HG03520 (cell line): Measurements from ENCODE around the gene SPACA7.

Experiments
- ATAC-seq: cut with Tn5 transposase; IDR thresholded peaks from one replicate; pipeline ENCODE4 v1.9.1; 2021; ENCODE audit warnings: mild to moderate bottlenecking, moderate library complexity; ENCODE audit not compliant: unreplicated experiment

SPACA7 gene

GRCh38 chr13:112446867-112447266 lies 70.7 kb downstream of the SPACA7 start:
- no peak for ATAC-seq

- ATAC-seq = no peak
Observed at GRCh38 chr13:112447306-112447705, 71.2 kb downstream of the SPACA7 start.

- ATAC-seq = no peak
Observed at GRCh38 chr13:112447761-112448603, 71.8 kb downstream of the SPACA7 start.

- no peak for ATAC-seq
Observed at GRCh38 chr13:112448621-112449544, 72.7 kb downstream of the SPACA7 start.

DNA sequence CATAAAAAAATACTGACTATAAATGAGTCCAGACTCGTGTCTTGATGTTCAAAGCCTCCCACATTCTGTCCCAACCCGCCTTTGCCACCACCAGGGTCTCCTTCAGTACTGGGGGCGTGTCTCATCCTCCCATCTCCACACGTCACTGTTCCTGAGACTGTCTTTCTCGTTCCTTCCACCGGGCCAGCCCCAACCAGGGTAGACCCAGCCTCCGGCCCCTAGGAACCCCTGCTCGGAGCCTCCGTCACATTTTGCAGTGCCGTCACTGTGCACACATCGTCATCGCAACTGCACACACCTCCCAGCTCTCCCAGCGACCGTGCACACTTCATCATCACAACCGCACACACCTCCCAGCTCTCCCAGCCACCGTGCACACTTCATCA lies 73.4 kb downstream of the SPACA7 start:
- ATAC-seq = no peak

DNA sequence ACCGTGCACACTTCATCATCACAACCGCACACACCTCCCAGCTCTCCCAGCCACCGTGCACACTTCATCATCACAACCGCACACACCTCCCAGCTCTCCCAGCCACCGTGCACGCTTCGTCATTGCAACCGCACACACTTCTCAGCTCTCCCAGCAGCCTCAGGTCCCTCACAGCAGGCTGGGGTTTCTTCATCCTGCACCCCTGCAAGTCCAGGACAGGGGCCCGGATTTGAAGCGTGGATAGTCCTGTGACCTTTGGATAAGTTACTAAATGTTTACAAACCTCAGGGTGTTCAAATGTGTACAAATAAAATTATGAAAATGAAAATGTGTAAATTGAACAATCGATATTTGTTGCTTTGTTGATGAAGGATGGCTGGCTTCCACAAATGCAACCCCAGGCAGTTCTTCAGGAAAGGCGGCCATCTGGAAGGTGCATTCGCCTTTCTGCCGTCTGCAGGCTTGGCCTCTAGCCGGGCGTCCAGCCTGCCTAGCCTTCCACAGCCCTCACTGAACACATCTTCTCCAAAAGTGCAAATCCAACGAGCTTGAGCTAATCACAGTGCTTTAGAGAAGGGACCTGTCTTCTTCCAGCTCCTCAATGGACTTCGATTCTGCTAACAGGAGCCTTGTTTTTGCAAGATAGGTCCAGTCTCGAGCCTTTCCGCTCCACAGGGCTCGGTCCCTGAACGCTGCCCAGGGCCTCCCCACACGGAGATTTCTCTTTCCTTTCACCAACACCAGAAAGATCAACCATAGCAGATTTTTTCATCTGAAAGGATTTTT lies 74.2 kb downstream of the SPACA7 start:
- no peak for ATAC-seq

DNA sequence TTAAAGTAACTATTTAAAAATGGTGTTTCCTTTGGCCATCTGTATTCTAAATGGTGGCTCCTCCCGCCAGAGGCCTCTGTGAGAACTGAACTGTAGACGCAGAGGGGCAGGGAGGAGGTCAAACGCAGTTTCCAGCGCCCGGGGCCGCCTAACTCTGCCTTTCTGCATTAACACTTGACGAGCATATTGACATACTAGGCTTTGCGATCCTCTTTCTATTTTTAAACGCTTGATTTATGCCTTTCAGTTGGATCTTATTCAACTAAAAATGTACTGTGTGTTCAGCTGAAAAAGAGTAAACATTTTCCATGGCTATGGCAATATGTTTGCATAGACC lies 74.7 kb downstream of the SPACA7 start:
- ATAC-seq = no peak

GRCh38 chr13:112451512-112452379 lies 75.6 kb downstream of the SPACA7 start:
- ATAC-seq = no peak

DNA sequence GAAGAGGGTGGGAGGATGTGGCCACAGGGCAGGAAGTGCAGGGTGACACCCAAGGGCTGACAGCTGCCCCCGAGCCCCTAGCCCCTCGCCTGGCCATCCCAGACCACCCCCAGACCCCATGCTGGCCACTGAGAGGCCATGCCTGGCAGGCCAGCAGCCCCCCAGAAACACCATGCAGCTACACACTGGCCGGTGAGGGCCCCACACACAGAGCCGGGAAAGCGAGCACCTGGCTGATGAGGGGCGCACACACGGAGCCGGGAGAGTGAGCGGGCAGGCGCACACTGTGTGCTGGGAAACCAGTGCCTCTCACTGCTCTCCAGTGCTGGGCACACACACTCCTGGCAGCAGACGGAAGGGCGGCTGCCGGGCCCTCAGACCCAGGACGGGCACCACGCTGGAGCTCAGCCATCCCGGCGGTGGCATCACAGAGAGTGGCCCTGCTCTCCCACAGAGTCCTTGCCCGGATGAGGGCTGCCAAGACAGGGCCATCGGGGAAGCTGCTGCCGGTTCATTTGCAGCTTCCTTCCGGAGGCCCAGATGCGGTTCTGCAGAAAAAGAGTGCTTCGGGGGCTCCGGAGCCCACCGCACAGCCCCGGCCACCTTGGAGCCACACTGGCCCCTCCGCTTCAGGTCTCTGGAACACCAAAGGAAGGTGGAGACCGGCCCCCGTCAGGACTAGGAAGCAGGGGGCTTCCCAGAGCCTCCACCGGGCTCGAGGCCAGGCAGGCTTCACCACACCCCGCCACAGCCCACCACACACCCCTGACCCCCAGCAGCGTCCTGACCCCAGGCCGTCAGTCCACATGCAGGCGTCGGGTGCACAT lies 76.4 kb downstream of the SPACA7 start:
- no peak for ATAC-seq

GRCh38 chr13:112453207-112453829 lies 77.2 kb downstream of the SPACA7 start:
- ATAC-seq = no peak

GRCh38 chr13:112453874-112454647 lies 77.9 kb downstream of the SPACA7 start:
- no peak for ATAC-seq

DNA sequence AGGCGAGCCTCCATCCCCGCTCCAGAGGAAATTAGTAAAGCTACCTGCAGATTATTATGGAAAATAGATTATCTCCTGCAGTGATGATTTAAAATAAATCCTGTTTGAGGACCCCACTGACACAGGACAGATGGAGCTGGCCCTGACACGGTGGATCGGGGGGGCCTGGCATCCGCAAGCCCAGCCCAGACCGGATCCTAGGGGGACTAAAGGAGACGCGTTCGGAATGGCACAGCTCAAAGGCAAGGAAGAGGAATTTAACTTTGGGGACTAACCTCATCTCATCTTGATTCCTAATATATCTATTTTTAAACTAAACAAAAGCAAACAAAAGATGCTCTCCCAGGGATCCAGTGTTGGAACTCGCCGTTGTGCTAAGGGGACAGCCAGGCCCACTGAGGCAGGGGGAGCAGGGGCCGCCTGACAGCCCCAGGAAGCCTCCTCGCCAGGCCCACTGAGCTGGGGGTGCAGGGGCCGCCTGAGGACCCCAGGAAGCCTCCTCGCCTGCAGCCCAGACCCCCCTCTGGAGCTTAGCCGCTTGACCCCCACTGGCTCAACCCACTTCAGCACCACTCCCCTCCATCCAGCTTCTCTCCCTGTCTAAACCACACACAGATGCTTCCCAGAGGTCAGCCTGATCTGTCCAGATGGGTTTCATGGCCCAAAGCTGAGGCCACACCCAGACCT lies 78.6 kb downstream of the SPACA7 start:
- ATAC-seq = no peak

DNA sequence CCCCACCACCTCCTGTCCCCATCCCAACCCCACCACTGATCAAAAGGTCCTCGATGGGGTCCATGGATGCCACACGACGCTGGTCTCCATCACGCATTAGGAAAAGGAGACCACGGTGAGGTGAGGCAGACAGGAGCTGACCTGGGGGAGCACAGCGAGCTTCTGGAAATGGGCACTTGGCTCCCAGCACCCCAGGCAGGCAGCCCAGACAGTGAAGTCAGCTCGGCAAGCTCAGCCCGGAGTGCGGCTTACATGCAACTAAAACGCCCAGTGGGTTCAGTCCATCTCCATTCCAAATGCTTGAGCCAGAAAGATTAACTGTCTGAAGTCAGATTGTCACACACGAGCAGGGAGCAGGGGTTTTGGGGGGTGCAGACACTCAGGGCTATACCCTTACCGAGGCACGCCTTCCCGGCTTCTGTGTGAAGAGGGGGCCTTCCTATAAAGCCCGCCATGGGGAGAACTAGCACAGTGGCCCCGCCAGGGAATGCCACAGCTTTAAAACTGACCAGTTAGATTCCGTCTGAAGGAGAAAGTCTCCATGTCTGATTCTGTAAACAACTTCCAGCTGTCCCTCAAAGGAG lies 79.4 kb downstream of the SPACA7 start:
- ATAC-seq = no peak

GRCh38 chr13:112456138-112457056 lies 80.2 kb downstream of the SPACA7 start:
- ATAC-seq = no peak

GRCh38 chr13:112457081-112457480 lies 80.9 kb downstream of the SPACA7 start:
- ATAC-seq = no peak

- no peak for ATAC-seq
Observed at GRCh38 chr13:112457485-112457884, 81.3 kb downstream of the SPACA7 start.
